ENCODE data around the gene ERAL1.

- TF ChIP-seq CTCF (IDR thresholded peaks at IDR 0.05; ENCODE audit: insufficient read depth, low read length) (no peak), REST (IDR thresholded peaks at IDR 0.05; ENCODE audit: insufficient replicate concordance, low read depth) (no peak)
Measured at GRCh38 chr17:28887871-28888471, 33.2 kb downstream of the ERAL1 start.
